NCI-H187 treated with DMSO at 0.1 percent for 48 hours (cell line): ENCODE results near the gene MMD2.
"Not testable (repeated sequence)": the region's sequence is repeated elsewhere in the genome, so short reads cannot be mapped to it uniquely, and the experiment has no call there.

Experiments
- DNase-seq: peaks from one replicate; lab custom pipeline; 2025; lab: John Stamatoyannopoulos, UW

Gene MMD2, protein sequence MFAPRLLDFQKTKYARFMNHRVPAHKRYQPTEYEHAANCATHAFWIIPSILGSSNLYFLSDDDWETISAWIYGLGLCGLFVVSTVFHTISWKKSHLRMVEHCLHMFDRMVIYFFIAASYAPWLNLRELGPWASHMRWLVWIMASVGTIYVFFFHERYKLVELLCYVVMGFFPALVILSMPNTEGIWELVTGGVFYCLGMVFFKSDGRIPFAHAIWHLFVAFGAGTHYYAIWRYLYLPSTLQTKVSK

DNA sequence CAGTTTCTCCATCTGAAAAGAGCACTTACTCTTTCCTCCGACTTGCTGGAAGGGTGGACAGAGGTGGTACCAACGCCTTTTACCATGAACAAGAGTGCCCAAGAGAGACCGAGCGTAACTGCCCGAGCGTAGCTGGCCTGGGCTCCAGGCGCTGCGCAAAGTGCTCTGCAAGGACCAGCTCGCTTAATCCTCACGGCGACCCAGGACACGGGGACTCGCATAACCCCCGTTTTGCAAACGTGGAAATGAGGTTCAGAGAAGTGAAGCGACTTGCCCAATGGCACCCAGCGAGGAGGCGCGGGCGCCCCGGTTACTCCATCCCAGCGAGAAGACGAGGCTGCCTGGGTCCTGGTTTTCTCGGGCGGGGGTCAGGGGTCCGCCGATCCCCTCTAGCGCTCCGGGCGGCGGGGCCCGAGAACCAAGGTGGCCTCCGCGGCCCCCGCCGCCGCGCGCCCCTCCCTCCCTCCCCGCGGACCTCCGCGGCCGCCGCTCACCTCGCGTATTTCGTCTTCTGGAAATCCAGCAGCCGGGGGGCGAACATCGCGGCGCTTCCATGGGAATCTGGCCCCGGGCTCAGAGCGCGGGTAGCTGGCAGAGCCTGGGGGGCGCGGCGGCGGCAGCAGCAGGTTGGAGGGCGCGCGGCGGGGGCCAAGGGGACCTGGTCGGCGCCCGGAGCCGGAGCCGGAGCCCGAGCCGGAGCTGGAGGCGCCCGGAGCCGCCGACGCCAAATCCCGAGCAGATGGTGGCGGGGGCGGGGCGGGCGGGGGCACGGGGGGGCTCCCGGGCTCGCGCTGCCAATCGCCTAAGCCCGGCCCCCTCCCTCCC is at the start of gene MMD2:
TSS of gene MMD2 (minus strand) at position 711 of the 825 bp plus-strand sequence. CDS start at position 541, 170 bp downstream.
- DNase-seq: no peak

DNA sequence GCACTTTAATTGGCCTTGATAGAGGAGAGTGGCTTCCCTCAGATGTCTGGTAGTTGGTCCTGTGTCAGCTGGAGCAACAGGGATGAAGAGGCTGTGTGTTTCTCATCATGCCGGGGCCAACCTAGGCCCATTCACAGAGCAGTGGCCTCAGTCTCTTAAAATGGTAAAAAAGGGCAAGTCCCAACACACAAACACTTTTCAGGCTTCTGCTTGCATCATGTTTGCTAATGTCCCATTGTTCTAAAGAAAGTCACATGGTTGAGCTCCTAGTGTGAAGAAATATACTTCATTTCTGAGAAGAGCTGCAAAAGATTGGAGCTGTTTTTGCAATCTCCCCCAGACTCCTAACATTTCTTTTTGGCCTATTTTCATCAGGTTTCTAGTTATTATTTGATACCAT is 46.1 kb upstream of the MMD2 start:
- DNase-seq: no peak

DNA sequence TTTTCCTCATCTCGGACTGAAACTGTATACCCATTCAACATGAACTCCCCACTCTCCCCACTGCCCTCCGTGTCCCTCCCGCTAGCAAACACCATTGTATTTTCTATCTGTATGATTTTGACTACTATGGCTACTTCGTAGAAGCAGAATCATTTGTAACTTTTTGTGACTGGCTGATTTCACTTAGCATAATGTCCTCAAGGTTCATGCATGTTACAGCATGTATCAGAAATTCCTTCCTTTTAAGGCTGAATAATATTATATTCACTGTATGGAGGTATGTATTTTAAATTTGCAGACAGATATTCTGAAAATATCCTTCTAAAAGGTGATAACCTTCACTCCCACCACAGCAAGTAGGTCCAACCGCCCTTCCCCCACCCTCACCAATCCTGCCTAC is 42.9 kb upstream of the MMD2 start:
- DNase-seq: no peak

DNA sequence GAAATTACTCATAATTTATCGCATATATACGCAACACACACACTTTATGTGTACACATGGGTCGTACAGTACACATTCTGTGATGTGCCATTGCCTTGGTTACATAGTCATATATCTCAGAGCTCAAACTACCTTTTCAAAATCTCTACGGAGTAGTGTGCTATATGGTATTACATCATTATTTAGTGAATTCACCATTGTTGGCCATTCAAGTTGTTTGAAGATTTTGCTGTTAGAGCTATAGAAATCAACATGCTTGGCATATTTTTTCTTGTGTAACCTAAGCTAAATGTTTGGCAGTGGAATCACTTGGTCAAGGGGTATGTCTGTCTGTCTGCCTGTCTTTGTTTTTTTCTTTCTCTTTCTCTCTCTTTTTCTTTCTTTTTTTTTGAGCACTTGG is 42.0 kb upstream of the MMD2 start:
- no peak for DNase-seq

DNA sequence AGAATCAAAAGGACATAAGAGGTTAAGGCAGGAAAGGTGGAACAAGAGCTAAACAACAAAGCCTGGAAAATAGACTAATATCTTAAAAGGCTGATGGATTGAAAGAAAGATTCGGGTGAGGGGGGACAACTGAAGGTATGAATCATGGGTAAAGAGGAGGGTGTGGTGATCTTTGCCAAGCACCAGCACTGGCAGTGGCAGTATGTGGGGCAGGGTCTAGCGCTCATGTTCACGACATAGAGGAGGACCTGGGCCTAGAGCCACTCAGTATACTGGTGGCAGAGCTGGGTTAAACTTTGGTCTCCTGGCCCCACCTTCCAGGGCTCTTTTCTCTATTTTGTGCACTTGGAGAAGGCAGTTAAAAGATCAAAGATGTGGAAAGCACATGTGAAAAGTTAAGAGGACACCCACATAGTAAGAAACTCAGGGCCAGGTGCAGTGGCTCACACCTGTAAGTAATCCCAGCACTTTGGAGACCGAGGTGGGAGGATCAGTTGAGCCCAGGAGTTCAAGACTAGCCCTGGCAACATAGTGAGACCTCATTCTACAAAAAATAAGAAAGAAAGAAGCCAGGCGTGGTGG is 40.5 kb upstream of the MMD2 start:
- no peak for DNase-seq

DNA sequence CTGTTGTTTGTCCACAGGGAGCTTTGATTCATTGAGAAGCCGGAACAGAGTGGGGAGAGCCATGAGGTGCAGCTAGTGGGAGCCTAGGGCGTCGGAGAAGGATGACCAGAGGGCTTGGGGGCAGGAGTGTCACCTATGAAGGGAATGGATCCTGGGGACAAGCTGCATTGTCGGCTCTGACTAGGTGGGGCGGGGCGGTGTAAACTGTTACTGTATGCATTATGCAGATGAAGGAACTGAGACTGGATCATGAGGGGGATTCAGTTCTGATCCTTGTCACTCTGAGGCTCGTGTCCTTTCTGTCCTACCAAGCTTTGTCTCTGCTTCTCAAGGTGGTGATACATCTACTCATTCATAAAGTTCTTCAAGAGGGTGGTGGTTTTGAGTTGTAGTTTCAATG is 39.9 kb upstream of the MMD2 start:
- no peak for DNase-seq

DNA sequence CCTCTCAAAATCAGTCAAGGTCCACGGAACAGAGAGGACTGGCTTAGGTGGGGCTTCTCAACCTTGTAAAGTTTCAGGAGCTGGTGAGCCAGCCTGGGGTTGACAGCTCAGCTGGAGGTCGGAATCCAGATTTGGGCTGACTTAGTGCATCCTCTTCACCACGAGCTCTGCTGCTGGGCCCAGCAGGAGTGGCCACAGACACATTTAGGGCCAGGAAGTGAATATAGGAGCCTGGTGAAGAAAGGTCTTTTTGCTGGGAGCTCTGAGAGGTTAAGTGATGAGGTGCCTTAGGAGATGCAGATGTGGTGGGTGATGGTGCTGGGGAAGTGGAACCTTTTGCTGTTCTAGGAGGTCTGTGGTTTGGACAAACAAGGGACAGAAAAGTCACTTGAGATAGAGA is 39.3 kb upstream of the MMD2 start:
- no peak for DNase-seq

DNA sequence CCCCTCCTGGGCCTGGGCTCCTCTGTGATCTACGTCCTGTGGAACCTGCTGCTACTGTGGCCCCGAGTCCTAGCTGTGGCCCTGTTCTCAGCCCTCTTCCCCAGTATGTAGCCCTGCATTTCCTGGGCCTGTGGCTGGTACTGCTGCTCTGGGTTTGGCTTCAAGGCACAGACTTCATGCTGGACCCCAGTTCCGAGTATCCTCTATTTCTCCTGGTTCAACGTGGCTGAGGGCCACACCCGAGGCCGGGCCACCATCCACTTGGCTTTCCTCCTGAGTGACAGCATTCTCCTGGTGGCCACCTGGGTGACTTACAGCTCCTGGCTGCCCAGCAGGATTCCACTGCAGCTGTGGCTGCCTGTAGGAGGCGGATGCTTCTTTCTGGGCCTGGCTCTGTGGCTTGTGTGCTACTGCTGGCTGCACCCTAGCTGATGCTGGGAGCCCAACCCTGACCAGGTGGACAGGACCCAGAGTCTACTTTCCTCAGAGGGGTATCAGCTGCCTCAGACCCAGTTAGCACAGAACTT is 37.8 kb upstream of the MMD2 start:
- DNase-seq: no peak

DNA sequence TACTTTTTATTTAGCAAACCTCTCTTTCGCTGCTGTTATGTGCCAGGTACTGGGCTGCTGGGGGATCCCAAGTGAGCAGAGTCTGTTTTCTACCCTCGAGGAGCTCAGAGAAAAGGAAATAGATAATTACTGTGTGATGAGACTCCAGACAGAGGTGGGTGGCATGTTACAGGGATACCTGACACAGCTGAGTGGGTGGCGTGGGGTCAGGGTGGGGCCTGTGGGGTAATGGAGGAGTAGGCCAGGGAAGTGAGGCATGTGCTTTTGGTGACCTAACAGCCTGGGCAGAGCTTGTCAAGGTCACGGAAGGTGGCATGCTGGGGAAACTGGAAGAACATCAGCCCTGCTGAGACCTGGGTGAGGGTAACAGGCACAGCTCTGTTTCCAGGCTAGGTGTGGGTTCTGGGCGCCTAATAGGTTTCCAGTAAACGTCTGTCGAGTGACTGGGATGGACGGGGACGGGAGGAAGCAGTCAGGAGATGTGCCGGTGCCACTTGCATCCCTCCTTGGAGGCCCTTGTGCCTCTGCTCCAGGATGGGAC is 36.5 kb upstream of the MMD2 start:
- no peak for DNase-seq

DNA sequence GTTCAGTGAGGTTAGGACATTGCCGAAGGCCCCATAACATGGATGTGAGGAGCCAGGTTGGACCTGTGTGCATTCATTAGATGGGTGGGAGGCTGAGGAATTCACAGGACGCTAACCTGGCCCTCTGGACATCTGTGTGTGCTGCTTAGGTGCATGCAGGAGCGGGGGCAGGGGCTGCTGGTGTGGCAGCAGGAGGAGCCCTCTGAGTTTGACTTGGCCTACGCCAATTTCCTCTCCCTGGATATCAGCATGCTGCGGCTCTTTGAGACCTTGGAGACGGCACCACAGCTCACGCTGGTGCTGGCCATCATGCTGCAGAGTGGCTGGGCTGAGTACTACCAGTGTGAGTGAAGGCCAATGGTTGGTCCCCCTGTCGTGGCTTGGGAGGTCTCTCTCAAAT is 34.5 kb upstream of the MMD2 start:
- DNase-seq: no peak

DNA sequence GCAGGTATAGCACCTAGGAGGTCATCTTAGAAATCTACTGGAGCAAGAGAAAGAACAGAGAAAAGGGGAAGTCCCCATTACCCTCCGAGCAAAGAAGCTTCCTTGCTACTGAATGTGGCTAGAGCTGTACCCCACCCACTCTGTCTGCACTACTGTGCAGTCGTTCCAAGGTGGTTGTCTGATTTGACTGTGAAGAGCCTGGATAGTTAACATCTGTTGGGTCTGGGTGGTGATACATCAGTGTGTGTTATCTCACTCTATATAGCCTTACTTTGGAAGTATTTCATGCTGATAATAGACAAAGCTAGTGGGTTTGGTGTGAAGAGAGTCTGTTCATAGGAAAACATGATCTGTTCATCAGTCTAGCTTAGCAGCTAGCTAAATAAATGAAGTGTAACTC is 23.8 kb upstream of the MMD2 start:
- not testable (repeated sequence) for DNase-seq

DNA sequence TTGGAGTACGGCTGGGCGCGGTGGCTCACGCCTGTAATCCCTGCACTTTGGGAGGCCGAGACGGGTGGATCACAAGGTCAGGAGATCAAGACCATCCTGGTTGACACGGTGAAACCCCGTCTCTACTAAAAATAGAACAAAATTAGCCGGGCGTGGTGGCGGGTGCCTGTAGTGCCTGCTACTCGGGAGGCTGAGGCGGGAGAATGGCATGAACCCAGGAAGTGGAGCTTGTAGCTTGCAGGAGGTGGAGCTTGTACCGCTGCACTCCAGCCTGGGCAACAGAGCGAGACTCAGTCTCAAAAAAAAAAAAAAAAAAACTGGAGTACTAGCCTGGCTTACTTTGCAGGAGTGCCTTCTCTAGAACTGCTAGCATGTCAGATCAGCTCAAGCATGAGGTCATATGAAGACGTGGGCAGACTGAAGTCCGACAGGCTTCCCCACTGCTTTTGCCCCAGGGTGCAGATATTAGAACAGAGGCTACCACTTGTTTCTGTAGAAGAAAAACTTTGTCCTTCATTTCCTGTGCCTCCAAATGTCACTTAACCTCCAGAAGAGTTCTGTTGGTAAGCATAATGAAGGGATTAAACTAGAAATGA is 22.4 kb upstream of the MMD2 start:
- DNase-seq: not testable (repeated sequence)

DNA sequence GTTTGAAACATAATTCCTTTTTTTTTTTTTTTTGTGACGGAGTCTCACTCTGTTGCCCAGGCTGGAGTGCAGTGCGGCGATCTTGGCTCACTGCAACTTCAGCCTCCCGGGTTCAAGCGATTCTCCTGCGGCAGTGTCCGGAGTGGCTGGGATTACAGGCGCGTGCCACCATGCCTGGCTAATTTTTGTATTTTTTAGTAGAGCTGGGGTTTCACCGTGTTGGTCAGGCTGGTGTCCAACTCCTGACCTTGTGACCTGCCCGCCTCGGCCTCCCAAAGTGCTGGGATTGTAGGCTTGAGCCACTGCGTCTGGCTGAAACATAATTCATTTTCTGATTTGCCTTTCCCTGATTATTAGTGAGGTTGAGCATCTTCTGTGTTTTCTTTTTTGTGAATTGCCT is 16.6 kb upstream of the MMD2 start:
- DNase-seq: not testable (repeated sequence)

DNA sequence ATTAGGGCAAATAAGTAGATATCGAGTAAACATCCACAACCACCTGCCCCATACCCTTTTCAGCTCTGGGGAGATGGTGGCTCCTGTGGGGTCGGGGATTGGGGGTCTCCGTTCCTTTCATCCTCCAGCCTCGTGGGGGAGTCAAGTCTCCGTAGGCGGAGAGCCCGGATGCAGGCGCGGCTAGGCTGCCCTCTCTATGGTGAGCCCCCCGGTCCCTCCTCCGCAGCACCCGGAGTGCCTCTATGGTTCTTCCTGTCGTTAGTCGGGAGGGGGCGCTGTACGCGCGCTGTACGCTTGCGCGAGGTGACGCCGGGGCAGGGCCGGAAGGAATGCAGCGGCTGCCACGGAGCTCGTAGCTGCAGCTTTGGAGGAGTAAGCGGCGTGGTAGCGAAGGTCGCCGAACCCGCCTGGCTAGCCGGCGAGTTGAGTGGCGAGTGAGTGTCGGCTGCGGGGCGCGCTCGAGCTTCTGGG is 14.8 kb upstream of the MMD2 start:
- DNase-seq: no peak

DNA sequence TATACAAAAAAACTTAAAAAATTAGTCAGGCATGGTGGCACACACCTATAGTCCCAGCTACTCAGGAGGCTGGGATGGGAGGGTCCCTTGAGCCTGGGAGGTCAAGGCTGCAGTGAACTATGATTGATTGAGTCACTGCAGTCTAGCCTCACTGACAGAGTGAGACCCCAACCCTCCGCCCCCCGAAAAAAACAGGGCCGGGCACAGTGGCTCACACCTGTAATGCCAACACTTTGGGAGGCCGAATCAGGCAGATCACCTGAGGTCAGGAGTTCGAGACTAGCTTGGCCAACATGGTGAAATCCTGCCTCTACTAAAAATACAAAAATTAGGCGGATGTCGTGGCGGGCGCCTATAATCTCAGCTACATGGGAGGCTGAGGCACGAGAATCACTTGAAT is 13.5 kb upstream of the MMD2 start:
- DNase-seq: not testable (repeated sequence)

DNA sequence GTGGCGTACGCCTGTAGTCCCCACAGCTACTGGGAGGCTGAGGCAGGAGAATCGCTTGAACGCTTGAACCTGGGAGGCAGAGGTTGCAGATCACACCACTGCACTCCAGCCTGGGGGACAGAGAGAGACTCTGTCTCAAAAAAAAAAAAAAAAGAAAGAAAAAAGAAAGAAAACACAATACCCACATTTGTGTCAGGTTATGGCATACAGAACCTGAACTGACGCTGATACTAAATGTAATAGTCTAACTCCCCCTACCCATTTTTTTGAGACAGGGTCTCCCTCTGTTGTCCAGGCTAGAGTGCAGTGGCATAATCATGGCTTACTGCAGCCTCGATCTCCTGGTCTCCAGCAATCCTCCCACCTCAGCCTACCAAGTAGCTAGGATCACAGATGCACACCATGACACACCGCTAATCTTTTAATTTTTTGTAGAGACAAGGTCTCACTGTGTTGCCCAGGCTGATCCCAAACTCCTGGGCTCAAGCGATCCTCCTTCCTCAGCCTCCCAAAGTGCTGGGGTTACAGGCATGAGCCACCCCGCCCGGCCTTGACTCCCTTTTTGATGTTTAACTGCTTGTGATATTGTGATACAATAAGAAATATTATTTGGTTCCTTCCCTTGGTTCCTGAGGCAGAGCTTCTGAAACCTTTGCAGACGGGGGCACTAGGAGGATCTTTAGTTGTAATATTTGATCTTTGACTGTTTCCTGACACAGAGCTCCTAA is 6.5 kb upstream of the MMD2 start:
- DNase-seq: no peak

DNA sequence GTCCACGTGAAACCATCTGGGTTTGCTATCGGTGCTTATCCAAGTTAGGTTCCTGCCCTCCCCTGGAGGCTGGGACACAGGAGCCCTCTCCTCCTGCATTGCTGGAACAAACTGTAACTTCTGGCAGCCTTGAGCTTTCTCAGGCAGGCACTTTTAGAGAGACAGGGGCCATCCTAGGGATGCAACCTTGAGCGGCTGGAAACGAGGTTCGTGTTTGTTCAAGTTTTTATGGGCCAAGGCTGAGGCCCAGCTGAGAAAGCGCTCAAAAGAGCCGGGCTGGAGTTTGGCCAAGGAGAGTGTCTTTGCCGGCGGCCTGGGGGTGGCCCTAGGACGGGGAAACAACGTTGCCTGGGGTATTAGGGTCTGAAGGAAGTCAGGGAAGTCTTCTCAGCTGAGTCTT is 5.5 kb upstream of the MMD2 start:
- no peak for DNase-seq

DNA sequence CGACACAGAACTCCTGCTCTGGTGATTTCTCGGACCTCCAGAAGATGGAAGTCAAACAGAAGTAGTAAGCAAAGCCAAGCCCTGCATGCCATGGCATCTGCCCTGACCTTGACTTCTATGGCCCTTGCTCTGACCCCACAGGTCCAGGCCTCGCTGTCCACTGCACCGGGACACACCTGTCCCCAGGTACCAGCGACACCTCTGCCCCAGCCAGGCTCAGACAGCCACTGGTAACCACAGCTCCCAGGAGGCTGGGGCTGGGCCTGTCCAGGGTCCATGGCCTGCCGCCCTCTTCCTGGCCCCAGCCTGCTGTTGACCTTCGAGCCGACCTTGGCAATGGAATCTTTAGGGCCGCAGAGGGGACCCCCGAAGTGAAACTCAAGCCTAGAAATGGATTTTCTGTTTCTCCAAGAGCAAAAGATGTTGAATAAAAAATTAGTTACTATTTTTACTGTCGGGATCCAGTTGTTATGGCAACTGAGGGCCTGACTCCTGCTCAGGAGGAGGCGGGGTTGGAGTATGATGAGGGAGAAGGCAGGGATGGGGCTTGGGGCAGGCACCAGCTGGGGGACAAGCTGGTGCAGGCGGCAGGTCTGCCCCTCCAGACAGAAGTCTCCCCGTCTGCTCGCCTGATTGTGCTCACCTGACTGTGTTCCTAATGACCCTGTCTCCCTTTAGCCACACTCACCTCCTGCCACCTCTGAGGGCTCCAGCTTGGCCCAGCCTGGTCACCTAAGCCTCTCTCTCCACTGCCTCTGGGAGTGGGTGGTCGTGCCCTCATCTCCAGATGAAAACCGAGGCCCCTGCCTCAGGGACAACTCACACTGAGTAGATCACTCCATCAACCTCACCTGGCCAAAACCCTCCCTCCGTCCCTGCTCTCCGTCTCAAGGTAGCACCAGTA is 4.1 kb upstream of the MMD2 start:
- no peak for DNase-seq

DNA sequence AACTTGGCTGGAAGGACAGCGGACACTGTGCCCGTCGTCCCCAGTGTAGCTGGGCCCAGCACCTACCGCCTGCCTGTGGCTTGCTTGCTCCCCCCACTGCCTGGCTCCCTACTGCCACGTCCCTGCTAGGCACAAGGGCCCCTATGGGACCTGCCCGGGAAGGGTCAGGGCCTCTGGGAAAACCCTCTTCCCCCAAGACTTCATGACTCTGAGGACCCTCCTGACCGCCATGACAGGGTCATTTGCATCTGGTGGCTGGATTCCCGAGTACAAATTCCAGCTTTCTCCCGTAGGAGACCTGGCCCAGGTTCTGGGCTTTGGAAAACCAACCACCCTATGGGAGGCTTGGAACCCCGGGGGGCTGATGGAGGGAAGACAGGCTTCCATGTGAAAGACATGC is 1.4 kb upstream of the MMD2 start:
- DNase-seq: no peak

DNA sequence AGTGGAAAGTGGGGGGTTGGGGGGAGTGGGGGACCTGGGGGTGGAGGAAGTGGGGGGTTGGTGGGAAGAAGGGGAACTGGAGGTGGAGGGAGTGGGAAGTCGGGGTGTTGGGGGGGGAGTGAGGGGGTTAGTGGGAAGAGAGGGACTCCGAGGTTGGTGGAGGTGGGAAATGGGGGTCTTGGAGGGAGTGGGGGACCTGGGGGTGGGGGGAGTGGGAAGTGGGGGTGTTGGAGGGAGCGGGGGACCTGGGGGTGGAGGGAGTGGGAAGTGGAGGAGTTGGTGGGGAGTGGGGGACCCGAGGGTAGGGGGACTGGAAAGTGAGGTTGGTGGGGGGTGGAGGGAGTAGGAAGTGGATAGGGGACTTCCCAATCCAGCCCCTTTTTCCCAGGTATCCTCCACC is 906 bp upstream of the MMD2 start:
- no peak for DNase-seq

DNA sequence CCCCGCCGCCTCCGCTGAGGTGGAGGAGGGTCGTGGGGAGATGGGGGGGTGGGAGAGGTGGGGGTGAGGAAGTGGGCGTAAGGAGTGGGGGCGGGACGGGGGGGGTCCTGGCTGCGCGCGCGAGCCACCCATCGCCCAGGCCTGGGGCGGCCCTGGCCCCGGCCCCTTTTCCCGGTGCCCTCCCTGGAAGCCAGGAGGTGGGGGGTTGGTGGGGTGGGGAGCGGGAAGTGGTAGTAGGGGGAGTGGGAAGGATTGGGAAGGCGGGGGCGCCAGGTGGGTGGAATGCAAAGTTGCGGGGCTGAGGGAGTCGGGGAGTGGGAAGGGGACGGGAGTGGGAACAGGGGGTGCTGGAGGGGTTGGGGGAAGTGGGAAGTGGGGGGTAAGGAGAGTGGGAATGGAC is 319 bp upstream of the MMD2 start:
- DNase-seq: no peak
